SU-DHL-6 (cell line): ENCODE measurements around the gene NPSR1.

Experiments used
- CTCF ChIP-seq: fragments of 200-600 bp; sonication (generic); IDR thresholded peaks from one replicate; pipeline ENCODE4 v1.5.1; 2017; ENCODE audit warnings: antibody characterized with exemption, mild to moderate bottlenecking, low read length, moderate library complexity; ENCODE audit not compliant: insufficient read depth, poor library complexity, severe bottlenecking
- EZH2phosphoT487 ChIP-seq: fragments of 200-600 bp; sonication (generic), shearing (Covaris generic); conservative IDR thresholded peaks from 2 replicates; pipeline ENCODE4 v1.6.1; 2018; ENCODE audit warnings: mild to moderate bottlenecking, antibody characterized with exemption, low read length, moderate library complexity, mixed read lengths

- no peak for TF ChIP-seq CTCF
- no peak for TF ChIP-seq EZH2phosphoT487
Observed at GRCh38 chr7:34842782-34843181, 184.8 kb downstream of the NPSR1 start.
